GM18909 (cell line): ENCODE measurements around the gene TAX1BP1.
A peak's percentile ranks its signal among the peaks of the same experiment; 100 is the strongest.

Experiments used
- ATAC-seq: cut with Tn5 transposase; IDR thresholded peaks from one replicate; pipeline ENCODE4 v1.9.1; 2021; ENCODE audit warnings: mild to moderate bottlenecking; ENCODE audit not compliant: unreplicated experiment, poor library complexity

Gene TAX1BP1

GRCh38 chr7:27739909-27740448 is at the start of gene TAX1BP1:
Gene TAX1BP1 (plus strand): TSS chr7:27740162. CDS start chr7:27748525, 8,363 bp downstream.
- ATAC-seq: peak; percentile 97

GRCh38 chr7:27690649-27691048 is 49.3 kb upstream of the TAX1BP1 start:
- no peak for ATAC-seq

GRCh38 chr7:27693794-27694193 is 46.2 kb upstream of the TAX1BP1 start:
- ATAC-seq: no peak

GRCh38 chr7:27695096-27695495 is 44.9 kb upstream of the TAX1BP1 start:
- no peak for ATAC-seq

GRCh38 chr7:27697861-27698430 is 42.0 kb upstream of the TAX1BP1 start:
- ATAC-seq: no peak

- ATAC-seq: no peak
Measured at GRCh38 chr7:27699751-27700150, 40.2 kb upstream of the TAX1BP1 start.

- no peak for ATAC-seq
Measured at GRCh38 chr7:27700501-27700900, 39.5 kb upstream of the TAX1BP1 start.

- ATAC-seq: no peak
Measured at GRCh38 chr7:27703181-27703580, 36.8 kb upstream of the TAX1BP1 start.

- no peak for ATAC-seq
Measured at GRCh38 chr7:27704422-27705199, 35.4 kb upstream of the TAX1BP1 start.

GRCh38 chr7:27705200-27705594 is 34.8 kb upstream of the TAX1BP1 start:
- no peak for ATAC-seq

- no peak for ATAC-seq
Measured at GRCh38 chr7:27708485-27708884, 31.5 kb upstream of the TAX1BP1 start.

- ATAC-seq: no peak
Measured at GRCh38 chr7:27709137-27710075, 30.6 kb upstream of the TAX1BP1 start.

- no peak for ATAC-seq
Measured at GRCh38 chr7:27712217-27712616, 27.7 kb upstream of the TAX1BP1 start.

- ATAC-seq: no peak
Measured at GRCh38 chr7:27714831-27715444, 25.0 kb upstream of the TAX1BP1 start.

- ATAC-seq: no peak
Measured at GRCh38 chr7:27723085-27723484, 16.9 kb upstream of the TAX1BP1 start.

GRCh38 chr7:27727058-27727457 is 12.9 kb upstream of the TAX1BP1 start:
- no peak for ATAC-seq

GRCh38 chr7:27730112-27730511 is 9.8 kb upstream of the TAX1BP1 start:
- ATAC-seq: no peak

GRCh38 chr7:27734583-27734982 is 5.4 kb upstream of the TAX1BP1 start:
- ATAC-seq: no peak

GRCh38 chr7:27735165-27735564 is 4.8 kb upstream of the TAX1BP1 start:
- ATAC-seq: no peak

GRCh38 chr7:27735831-27736230 is 4.1 kb upstream of the TAX1BP1 start:
- ATAC-seq: no peak
